ENCODE results near the gene VDAC1.
A peak's percentile ranks its signal among the peaks of the same experiment; 100 is the strongest.

The VDAC1 gene

GRCh38 chr5:133962801-133963476, 41.8 kb downstream of the VDAC1 start:
- ATAC-seq (ENCODE audit: insufficient read depth, low read depth), result 0 out of 3 replicates have a peak, but pooled peaks have one; percentile 16
- Histone ChIP-seq H3K9ac (ENCODE audit: low read depth, low read length) (no peak overlapping the region), H3K4me3 (ENCODE audit: low read depth in 1 of 2, low read length in 2 of 2) (no peak overlapping the region), H4K20me1 (ENCODE audit: insufficient read depth, low read length) (peaks cover 4% of the 10 kb centered on the region; the same call in 1 of the 2 replicates), H3K4me1 (ENCODE audit: insufficient read depth, low read length) (peaks cover 23% of the 10 kb centered on the region), H3K27ac (ENCODE audit: low read length) (no peak overlapping the region), H3K27me3 (ENCODE audit: insufficient read depth, low read length, poor library complexity) (no peaks in the 10 kb centered on the region), H3K79me2 (ENCODE audit: insufficient read depth, low read length) (peaks cover 75% of the 10 kb centered on the region), H3K36me3 (ENCODE audit: insufficient read depth, low read length) (peaks cover 24% of the 10 kb centered on the region), H2AFZ (ENCODE audit: low read depth, low read length) (no peak overlapping the region), H3K9me3 (ENCODE audit: insufficient read depth, low read length, severe bottlenecking) (no peaks in the 10 kb centered on the region), H3K4me2 (ENCODE audit: insufficient read depth, low read length) (no peak overlapping the region)
- no peak for TF ChIP-seq EZH2 (IDR thresholded peaks at IDR 0.05; ENCODE audit: borderline replicate concordance, low read depth, low read length, severe bottlenecking)
- TF ChIP-seq, protein P1, sequence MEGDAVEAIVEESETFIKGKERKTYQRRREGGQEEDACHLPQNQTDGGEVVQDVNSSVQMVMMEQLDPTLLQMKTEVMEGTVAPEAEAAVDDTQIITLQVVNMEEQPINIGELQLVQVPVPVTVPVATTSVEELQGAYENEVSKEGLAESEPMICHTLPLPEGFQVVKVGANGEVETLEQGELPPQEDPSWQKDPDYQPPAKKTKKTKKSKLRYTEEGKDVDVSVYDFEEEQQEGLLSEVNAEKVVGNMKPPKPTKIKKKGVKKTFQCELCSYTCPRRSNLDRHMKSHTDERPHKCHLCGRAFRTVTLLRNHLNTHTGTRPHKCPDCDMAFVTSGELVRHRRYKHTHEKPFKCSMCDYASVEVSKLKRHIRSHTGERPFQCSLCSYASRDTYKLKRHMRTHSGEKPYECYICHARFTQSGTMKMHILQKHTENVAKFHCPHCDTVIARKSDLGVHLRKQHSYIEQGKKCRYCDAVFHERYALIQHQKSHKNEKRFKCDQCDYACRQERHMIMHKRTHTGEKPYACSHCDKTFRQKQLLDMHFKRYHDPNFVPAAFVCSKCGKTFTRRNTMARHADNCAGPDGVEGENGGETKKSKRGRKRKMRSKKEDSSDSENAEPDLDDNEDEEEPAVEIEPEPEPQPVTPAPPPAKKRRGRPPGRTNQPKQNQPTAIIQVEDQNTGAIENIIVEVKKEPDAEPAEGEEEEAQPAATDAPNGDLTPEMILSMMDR (IDR thresholded peaks at IDR 0.05; ENCODE audit: borderline replicate concordance, extremely low read depth, low read length, poor library complexity, severe bottlenecking), result no peak
- DNase-seq, result no peak

DNA sequence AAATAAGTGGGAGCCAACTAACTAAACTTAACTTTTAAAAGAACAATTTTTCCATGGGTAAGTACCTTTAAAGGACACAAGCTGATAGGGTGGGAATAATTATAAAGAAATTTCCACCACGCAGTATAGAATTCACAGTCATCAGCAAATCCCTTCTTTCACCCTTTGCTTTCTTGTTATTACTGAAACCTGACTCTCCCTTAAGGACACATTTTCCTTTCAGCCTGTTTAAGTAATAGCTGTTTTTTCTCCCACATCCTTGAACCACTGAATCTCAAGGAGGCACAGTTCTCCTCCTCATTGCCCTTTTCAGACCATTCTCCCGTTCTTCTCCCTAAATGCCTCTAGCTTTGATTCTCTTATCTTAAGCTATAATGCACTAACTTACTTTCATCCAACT, 42.6 kb downstream of the VDAC1 start:
- ATAC-seq (ENCODE audit: insufficient read depth, low read depth) (no peak), DNase-seq (no peak)
- H4K20me1 ChIP-seq (ENCODE audit: insufficient read depth, low read length), result peaks cover 4% of the 10 kb centered on the region; the same call in 1 of the 2 replicates
- H3K4me1 ChIP-seq (ENCODE audit: insufficient read depth, low read length), result peaks cover 15% of the 10 kb centered on the region
- peaks cover 32% of the 10 kb centered on the region for H3K36me3 ChIP-seq (ENCODE audit: insufficient read depth, low read length)
- no peak overlapping the region for H3K4me3 ChIP-seq (ENCODE audit: low read depth in 1 of 2, low read length in 2 of 2)
- TF ChIP-seq, protein P1 (IDR thresholded peaks at IDR 0.05; ENCODE audit: borderline replicate concordance, extremely low read depth, low read length, poor library complexity, severe bottlenecking), result no peak
- TF ChIP-seq EZH2 (IDR thresholded peaks at IDR 0.05; ENCODE audit: borderline replicate concordance, low read depth, low read length, severe bottlenecking), result no peak
- H3K27ac ChIP-seq (ENCODE audit: low read length), result no peak overlapping the region
- no peaks in the 10 kb centered on the region for H3K27me3 ChIP-seq (ENCODE audit: insufficient read depth, low read length, poor library complexity)
- no peak overlapping the region for H3K9ac ChIP-seq (ENCODE audit: low read depth, low read length)
- H3K4me2 ChIP-seq (ENCODE audit: insufficient read depth, low read length), result no peak overlapping the region
- no peaks in the 10 kb centered on the region for H3K9me3 ChIP-seq (ENCODE audit: insufficient read depth, low read length, severe bottlenecking)
- peaks cover 67% of the 10 kb centered on the region for H3K79me2 ChIP-seq (ENCODE audit: insufficient read depth, low read length)
- H2AFZ ChIP-seq (ENCODE audit: low read depth, low read length), result no peak overlapping the region

DNA sequence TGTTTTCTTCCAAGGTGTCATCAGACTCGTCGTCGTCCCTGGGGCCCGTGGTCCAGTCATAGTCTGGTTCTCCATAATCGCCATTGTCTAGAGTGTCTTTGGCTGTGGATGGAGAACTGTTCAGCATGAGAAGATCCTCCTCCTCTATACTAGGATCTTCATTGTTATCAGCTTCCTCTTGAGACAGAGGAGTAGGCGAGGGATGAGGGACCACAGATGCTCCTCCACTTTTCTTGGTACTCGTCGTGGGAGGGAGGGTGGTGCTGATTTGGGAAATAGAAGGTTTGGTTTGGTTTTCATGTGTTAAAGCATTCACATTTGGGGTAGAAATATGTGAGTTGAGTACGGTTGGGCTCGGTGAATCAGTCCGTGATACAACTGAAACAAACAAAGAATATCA, 45.1 kb downstream of the VDAC1 start:
- Histone ChIP-seq H2AFZ (ENCODE audit: low read depth, low read length) (no peak overlapping the region), H3K27ac (ENCODE audit: low read length) (no peak overlapping the region), H3K36me3 (ENCODE audit: insufficient read depth, low read length) (peaks cover 51% of the 10 kb centered on the region), H4K20me1 (ENCODE audit: insufficient read depth, low read length) (peaks cover 4% of the 10 kb centered on the region; the same call in 1 of the 2 replicates), H3K4me1 (ENCODE audit: insufficient read depth, low read length) (peaks cover 11% of the 10 kb centered on the region), H3K4me2 (ENCODE audit: insufficient read depth, low read length) (no peak overlapping the region), H3K27me3 (ENCODE audit: insufficient read depth, low read length, poor library complexity) (no peaks in the 10 kb centered on the region), H3K9me3 (ENCODE audit: insufficient read depth, low read length, severe bottlenecking) (no peaks in the 10 kb centered on the region), H3K79me2 (ENCODE audit: insufficient read depth, low read length) (peaks cover 42% of the 10 kb centered on the region), H3K4me3 (ENCODE audit: low read depth in 1 of 2, low read length in 2 of 2) (no peak overlapping the region), H3K9ac (ENCODE audit: low read depth, low read length) (no peak overlapping the region)
- no peak for ATAC-seq (ENCODE audit: insufficient read depth, low read depth)
- no peak for TF ChIP-seq EZH2 (IDR thresholded peaks at IDR 0.05; ENCODE audit: borderline replicate concordance, low read depth, low read length, severe bottlenecking)
- TF ChIP-seq, protein P1 (IDR thresholded peaks at IDR 0.05; ENCODE audit: borderline replicate concordance, extremely low read depth, low read length, poor library complexity, severe bottlenecking), result no peak
- DNase-seq, result no peak
